ENCODE measurements around the gene SPOCK2. TPM values are rescaled to one million over a fixed set of nuclear protein-coding genes. Genes with fewer than 3 reads are reported as not detected.
"Not testable (repeated sequence)": the region's sequence is repeated elsewhere in the genome, so short reads cannot be mapped to it uniquely, and the experiment has no call there.

SPOCK2 gene
- total and polyA plus RNA-seq, 7 experiments from 2014 or later = 200 to 543 (median 336) TPM

GRCh38 chr10:72037811-72038210 lies 50.5 kb downstream of the SPOCK2 start:
- Histone ChIP-seq H3K4me3 (ENCODE audit: low read length) (no peak overlapping the region), H3K27ac (ENCODE audit: low read depth, low read length) (no peak overlapping the region), H3K27me3 (ENCODE audit: control insufficient read depth in 2 of 2, insufficient read depth in 2 of 2, low read length in 2 of 2) (no peaks in the 10 kb centered on the region), H3K9me3 (ENCODE audit: control insufficient read depth in 2 of 3, low read length in 3 of 3) (no peaks in the 10 kb centered on the region), H3K36me3 (ENCODE audit: control insufficient read depth in 2 of 3, insufficient read depth in 3 of 3, low read length in 3 of 3) (no peaks in the 10 kb centered on the region), H3K4me1 (ENCODE audit: control insufficient read depth in 2 of 2, insufficient read depth in 2 of 2, low read length in 2 of 2) (no peaks in the 10 kb centered on the region)
- no peaks in the 10 kb centered on the region for H3K27me3 Mint-ChIP-seq
- peaks cover 0 to 2% (median 0%) of the 10 kb centered on the region in 7 donors for H3K4me1 Mint-ChIP-seq
- DNase-seq (no peak), ATAC-seq (no peak)
- no peak overlapping the region for H3K27ac Mint-ChIP-seq
- peaks cover 0 to 2% (median 0%) of the 10 kb centered on the region in 11 donors for H3K9me3 Mint-ChIP-seq
- intact Hi-C loops (cut with micrococcal nuclease) = no loop called here
- POLR2A ChIA-PET = no interaction called here
- no peak overlapping the region for H3K4me3 Mint-ChIP-seq
- H3K36me3 Mint-ChIP-seq = no peaks in the 10 kb centered on the region
- CTCF ChIA-PET = interaction anchor here (0.7 to 1.3 kb wide), 2 partner anchors 9 to 11 kb away, joined by 3 to 4 read pairs; no protein-coding TSS in a partner anchor

DNA sequence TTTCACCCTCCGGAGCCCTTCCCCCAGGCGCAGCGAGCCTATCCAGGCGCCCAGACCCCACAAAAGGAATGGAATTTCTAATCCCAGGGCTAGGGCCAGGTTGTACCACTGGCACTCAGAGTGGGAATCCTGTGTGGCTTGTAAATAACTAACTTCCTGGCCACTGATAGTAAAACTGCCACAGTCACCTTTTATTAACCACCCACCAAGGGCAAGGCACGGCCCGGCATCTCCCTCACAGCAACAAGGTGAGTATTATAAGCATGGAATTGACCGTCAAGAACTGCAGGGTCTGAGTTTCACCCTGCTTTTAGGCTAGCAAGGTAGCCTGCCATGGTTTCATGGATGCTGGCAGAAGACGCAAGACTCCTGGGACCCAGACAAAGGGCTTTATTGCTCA lies 51.1 kb downstream of the SPOCK2 start:
- intact Hi-C loops (cut with micrococcal nuclease) = no loop called here
- no peaks in the 10 kb centered on the region for H3K36me3 Mint-ChIP-seq
- no peak overlapping the region for H3K4me3 Mint-ChIP-seq
- no peaks in the 10 kb centered on the region for H3K27me3 Mint-ChIP-seq
- Histone ChIP-seq H3K27ac (ENCODE audit: low read depth, low read length) (no peak overlapping the region), H3K36me3 (ENCODE audit: control insufficient read depth in 2 of 3, insufficient read depth in 3 of 3, low read length in 3 of 3) (no peaks in the 10 kb centered on the region), H3K27me3 (ENCODE audit: control insufficient read depth in 2 of 2, insufficient read depth in 2 of 2, low read length in 2 of 2) (no peaks in the 10 kb centered on the region), H3K4me1 (ENCODE audit: control insufficient read depth in 2 of 2, insufficient read depth in 2 of 2, low read length in 2 of 2) (no peaks in the 10 kb centered on the region), H3K4me3 (ENCODE audit: low read length) (no peak overlapping the region), H3K9me3 (ENCODE audit: control insufficient read depth in 2 of 3, low read length in 3 of 3) (no peaks in the 10 kb centered on the region)
- H3K9me3 Mint-ChIP-seq = peaks cover 0 to 2% (median 0%) of the 10 kb centered on the region in 11 donors
- no peak for DNase-seq
- ChIA-PET POLR2A (no interaction called here), CTCF (no interaction called here)
- H3K27ac Mint-ChIP-seq = no peak overlapping the region
- H3K4me1 Mint-ChIP-seq = peaks cover 0 to 2% (median 0%) of the 10 kb centered on the region in 7 donors
- no peak for ATAC-seq

GRCh38 chr10:72035252-72035887 lies 53.0 kb downstream of the SPOCK2 start:
- no peak overlapping the region for H3K4me3 ChIP-seq (ENCODE audit: low read length)
- no peaks in the 10 kb centered on the region for H3K36me3 Mint-ChIP-seq
- ChIA-PET POLR2A (interaction anchor here (0.5 kb wide), 1 partner anchor 9 kb away, joined by 3 read pairs; no protein-coding TSS in a partner anchor), CTCF (no interaction called here)
- no peak for DNase-seq
- peaks cover 0 to 9% (median 0%) of the 10 kb centered on the region in 5 donors for H3K27me3 Mint-ChIP-seq
- H3K27ac Mint-ChIP-seq = no peak overlapping the region
- no peaks in the 10 kb centered on the region for H3K27me3 ChIP-seq (ENCODE audit: control insufficient read depth in 2 of 2, insufficient read depth in 2 of 2, low read length in 2 of 2)
- ATAC-seq = no peak
- no peaks in the 10 kb centered on the region for H3K9me3 ChIP-seq (ENCODE audit: control insufficient read depth in 2 of 3, low read length in 3 of 3)
- peaks cover 0 to 2% (median 0%) of the 10 kb centered on the region in 11 donors for H3K9me3 Mint-ChIP-seq
- no peak overlapping the region for H3K27ac ChIP-seq (ENCODE audit: low read depth, low read length)
- H3K4me3 Mint-ChIP-seq = no peak overlapping the region
- no peaks in the 10 kb centered on the region for H3K36me3 ChIP-seq (ENCODE audit: control insufficient read depth in 2 of 3, insufficient read depth in 3 of 3, low read length in 3 of 3)
- intact Hi-C loops (cut with micrococcal nuclease) = no loop called here
- peaks cover 0 to 2% (median 0%) of the 10 kb centered on the region in 7 donors for H3K4me1 Mint-ChIP-seq
- no peaks in the 10 kb centered on the region for H3K4me1 ChIP-seq (ENCODE audit: control insufficient read depth in 2 of 2, insufficient read depth in 2 of 2, low read length in 2 of 2)

DNA sequence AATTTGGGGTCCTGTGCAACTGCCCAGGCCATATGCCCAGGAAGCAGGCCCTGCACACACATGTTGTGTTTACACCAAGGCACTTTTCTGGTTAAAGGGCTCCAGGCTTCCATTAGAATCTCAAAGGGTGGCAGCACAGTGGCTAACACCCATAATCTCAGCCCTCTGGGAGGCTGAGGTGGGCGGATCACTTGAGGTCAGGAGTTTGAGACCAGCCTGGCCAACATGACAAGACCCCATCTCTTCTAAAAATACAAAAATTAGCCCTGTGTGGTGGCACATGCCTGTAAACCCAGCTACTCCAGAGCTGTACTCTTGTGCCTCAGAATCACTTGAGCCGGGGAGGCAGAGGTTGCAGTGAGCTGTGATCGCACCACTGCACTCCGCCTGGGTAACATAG lies 53.6 kb downstream of the SPOCK2 start:
- intact Hi-C loops (cut with micrococcal nuclease) = no loop called here
- Mint-ChIP-seq H3K4me1 (peaks cover 0 to 4% (median 0%) of the 10 kb centered on the region in 7 donors), H3K36me3 (no peaks in the 10 kb centered on the region), H3K4me3 (no peak overlapping the region), H3K27ac (no peak overlapping the region), H3K27me3 (peaks cover 0 to 9% (median 0%) of the 10 kb centered on the region in 5 donors), H3K9me3 (no peaks in the 10 kb centered on the region)
- CTCF ChIA-PET = no interaction called here
- DNase-seq = no peak
- Histone ChIP-seq H3K27ac (ENCODE audit: low read depth, low read length) (no peak overlapping the region), H3K27me3 (ENCODE audit: control insufficient read depth in 2 of 2, insufficient read depth in 2 of 2, low read length in 2 of 2) (no peaks in the 10 kb centered on the region), H3K9me3 (ENCODE audit: control insufficient read depth in 2 of 3, low read length in 3 of 3) (no peaks in the 10 kb centered on the region), H3K36me3 (ENCODE audit: control insufficient read depth in 2 of 3, insufficient read depth in 3 of 3, low read length in 3 of 3) (no peaks in the 10 kb centered on the region), H3K4me3 (ENCODE audit: low read length) (no peak overlapping the region), H3K4me1 (ENCODE audit: control insufficient read depth in 2 of 2, insufficient read depth in 2 of 2, low read length in 2 of 2) (no peaks in the 10 kb centered on the region)
- no peak for ATAC-seq
- POLR2A ChIA-PET = interaction anchor here (0.5 kb wide), 1 partner anchor 8 kb away, joined by 3 read pairs; no protein-coding TSS in a partner anchor

GRCh38 chr10:72034040-72034499 lies 54.3 kb downstream of the SPOCK2 start:
- no peak for ATAC-seq
- Histone ChIP-seq H3K4me3 (ENCODE audit: low read length) (no peak overlapping the region), H3K4me1 (ENCODE audit: control insufficient read depth in 2 of 2, insufficient read depth in 2 of 2, low read length in 2 of 2) (no peaks in the 10 kb centered on the region), H3K36me3 (ENCODE audit: control insufficient read depth in 2 of 3, insufficient read depth in 3 of 3, low read length in 3 of 3) (no peaks in the 10 kb centered on the region), H3K27me3 (ENCODE audit: control insufficient read depth in 2 of 2, insufficient read depth in 2 of 2, low read length in 2 of 2) (no peaks in the 10 kb centered on the region), H3K9me3 (ENCODE audit: control insufficient read depth in 2 of 3, low read length in 3 of 3) (no peaks in the 10 kb centered on the region), H3K27ac (ENCODE audit: low read depth, low read length) (no peak overlapping the region)
- H3K36me3 Mint-ChIP-seq = no peaks in the 10 kb centered on the region
- CTCF ChIA-PET = no interaction called here
- H3K9me3 Mint-ChIP-seq = no peaks in the 10 kb centered on the region
- intact Hi-C loops (cut with micrococcal nuclease) = no loop called here
- H3K4me1 Mint-ChIP-seq = peaks cover 0 to 4% (median 0%) of the 10 kb centered on the region in 7 donors
- no peak overlapping the region for H3K4me3 Mint-ChIP-seq
- POLR2A ChIA-PET = no interaction called here
- H3K27ac Mint-ChIP-seq = no peak overlapping the region
- no peak for DNase-seq
- H3K27me3 Mint-ChIP-seq = peaks cover 0 to 9% (median 0%) of the 10 kb centered on the region in 5 donors

DNA sequence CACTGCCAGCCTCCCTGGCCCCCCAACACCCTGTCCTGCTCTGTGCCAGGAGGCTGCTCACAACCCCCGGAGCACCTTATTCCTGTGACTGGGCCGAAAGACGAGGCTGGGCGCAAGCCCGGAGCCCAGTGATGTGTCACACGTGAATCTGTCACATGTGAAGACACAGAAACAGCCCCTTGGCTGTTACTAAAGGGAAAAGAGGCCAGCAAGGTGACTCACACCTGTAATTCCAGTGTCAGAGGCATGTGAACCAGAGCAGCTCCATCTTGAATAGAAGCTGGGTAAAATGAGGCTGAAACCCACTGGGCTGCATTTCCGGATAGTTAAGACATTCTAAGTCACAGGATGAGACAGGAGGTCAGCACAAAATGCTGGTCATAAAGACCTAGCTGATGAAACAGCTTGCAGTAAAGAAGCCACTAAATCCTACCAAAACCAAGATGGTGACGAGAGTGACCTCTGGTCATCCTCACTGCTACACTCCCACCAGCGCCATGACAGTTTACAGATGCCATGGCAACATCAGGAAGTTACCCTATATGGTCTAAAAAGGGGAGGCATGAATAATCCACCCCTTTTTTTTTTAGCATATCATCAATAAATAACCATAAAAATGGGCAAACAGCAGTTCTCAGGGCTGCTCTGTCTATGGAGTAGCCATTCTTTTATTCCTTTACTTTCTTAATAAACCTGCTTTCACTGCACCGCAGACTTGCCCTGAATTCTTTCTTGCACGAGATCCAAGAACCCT lies 55.8 kb downstream of the SPOCK2 start:
- ATAC-seq; H3K4me1 ChIP-seq (ENCODE audit: control insufficient read depth in 2 of 2, insufficient read depth in 2 of 2, low read length in 2 of 2); H3K9me3 Mint-ChIP-seq; DNase-seq; H3K27ac ChIP-seq (ENCODE audit: low read depth, low read length); H3K36me3 ChIP-seq (ENCODE audit: control insufficient read depth in 2 of 3, insufficient read depth in 3 of 3, low read length in 3 of 3); CTCF ChIA-PET; H3K9me3 ChIP-seq (ENCODE audit: control insufficient read depth in 2 of 3, low read length in 3 of 3); intact Hi-C loops (cut with micrococcal nuclease); POLR2A ChIA-PET; H3K27me3 Mint-ChIP-seq; H3K4me1 Mint-ChIP-seq; H3K27ac Mint-ChIP-seq; H3K36me3 Mint-ChIP-seq; H3K4me3 Mint-ChIP-seq; H3K27me3 ChIP-seq (ENCODE audit: control insufficient read depth in 2 of 2, insufficient read depth in 2 of 2, low read length in 2 of 2); H3K4me3 ChIP-seq (ENCODE audit: low read length): not testable (repeated sequence)

Data from naive thymus-derived CD4-positive, alpha-beta T cell (primary cell).